Muscle of leg (tissue), 11 donors: ENCODE measurements around the gene SLC4A4. TPM values are rescaled to one million over a fixed set of nuclear protein-coding genes. Genes with fewer than 3 reads are reported as not detected.

Source experiments
- DNase-seq: peaks from one replicate; pipeline ENCODE4 v3.0.0; 2013
- H3K27ac ChIP-seq: one replicate; pipeline ENCODE4 v1.5.1; 2013; ENCODE audit warnings: mild to moderate bottlenecking, low read length, control low read depth
- H3K27me3 ChIP-seq: one replicate; pipeline ENCODE4 v1.6.1; 2013; ENCODE audit warnings: low read length; ENCODE audit not compliant: control insufficient read depth, insufficient read depth
- H3K36me3 ChIP-seq: one replicate; pipeline ENCODE4 v1.6.1; 2013; ENCODE audit warnings: low read length; ENCODE audit not compliant: control insufficient read depth, insufficient read depth
- H3K4me1 ChIP-seq: one replicate; pipeline ENCODE4 v1.6.1; 2013; ENCODE audit warnings: low read length; ENCODE audit not compliant: control insufficient read depth, insufficient read depth
- H3K4me3 ChIP-seq: one replicate; pipeline ENCODE4 v1.5.1; 2013; ENCODE audit warnings: low read length, control low read depth
- H3K9me3 ChIP-seq: replicated peaks from 2 replicates; pipeline ENCODE4 v1.6.1; 2013; ENCODE audit warnings: low read depth, low read length; ENCODE audit not compliant: control insufficient read depth
- WGBS: methylation state at CpG from one replicate; pipeline ENCODE4 v1.1.5; 2013; ENCODE audit warnings: missing lambda C conversion rate; ENCODE audit not compliant: insufficient coverage; 5-methylcytosine and 5-hydroxymethylcytosine counted together
- polyA plus RNA-seq, 8 donors: library from polyadenylated mRNA; unstranded; fragments of 120-200 nt; gene quantifications; one replicate each; pipeline versions ENCODE4 v1.2.1 to v1.2.3, GENCODE V29; 2013; ENCODE audit warnings: inconsistent platforms in 1 of 8, low replicate concordance in 1 of 8; ENCODE audit not compliant: insufficient read length in 8 of 8, insufficient read depth in 1 of 8
- total RNA-seq: library from RNA; stranded (reverse); fragments of 120-200 nt; gene quantifications from one replicate; pipeline ENCODE4 v1.2.4, GENCODE V29; 2013

SLC4A4 gene
- total and polyA plus RNA-seq, 9 donors = 6.7 to 14.9 (median 10.1) TPM

DNA sequence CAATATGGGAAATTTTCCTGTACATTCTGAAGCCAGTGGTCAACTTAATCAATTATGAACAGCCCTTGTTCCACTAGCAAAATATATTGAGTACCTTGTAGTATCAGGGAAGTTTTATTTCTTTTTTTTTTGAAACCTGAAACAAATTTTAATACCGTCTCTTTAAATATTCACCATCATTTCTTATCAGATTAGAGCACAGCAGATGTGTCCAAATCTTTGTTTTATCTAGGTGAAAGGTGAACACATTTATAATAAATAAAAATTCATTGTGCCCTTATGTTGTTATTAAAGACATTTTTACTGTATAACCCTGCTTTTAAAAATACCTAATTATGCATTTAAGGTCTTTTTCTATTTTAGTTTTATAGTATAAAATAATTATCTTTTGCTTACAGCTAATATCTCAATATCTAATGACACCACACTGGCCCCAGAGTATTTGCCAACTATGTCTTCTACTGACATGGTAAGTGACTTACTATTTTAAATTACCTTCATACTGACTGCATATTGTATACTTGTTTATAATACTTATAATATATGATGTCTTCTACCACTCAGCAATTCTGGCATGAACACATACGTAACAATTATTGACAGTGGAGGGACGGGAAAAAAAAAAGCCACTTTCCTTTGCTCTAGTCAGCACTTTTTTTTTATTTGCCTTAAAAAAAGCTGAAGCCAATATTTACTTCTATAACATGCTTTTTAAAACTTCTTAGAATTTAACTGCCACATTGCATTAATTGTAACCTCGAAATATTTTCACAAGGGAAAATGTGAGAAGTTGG is 147.9 kb downstream of the SLC4A4 start:
- DNase-seq = no peak
- no peak overlapping the region for H3K27ac ChIP-seq
- no CpG with 5 or more reads among the region's 4 CpGs for WGBS
- no peak overlapping the region for H3K4me3 ChIP-seq
- no peaks in the 10 kb centered on the region for H3K27me3 ChIP-seq
- no peaks in the 10 kb centered on the region for H3K36me3 ChIP-seq
- H3K4me1 ChIP-seq = no peaks in the 10 kb centered on the region
- no peaks in the 10 kb centered on the region for H3K9me3 ChIP-seq

DNA sequence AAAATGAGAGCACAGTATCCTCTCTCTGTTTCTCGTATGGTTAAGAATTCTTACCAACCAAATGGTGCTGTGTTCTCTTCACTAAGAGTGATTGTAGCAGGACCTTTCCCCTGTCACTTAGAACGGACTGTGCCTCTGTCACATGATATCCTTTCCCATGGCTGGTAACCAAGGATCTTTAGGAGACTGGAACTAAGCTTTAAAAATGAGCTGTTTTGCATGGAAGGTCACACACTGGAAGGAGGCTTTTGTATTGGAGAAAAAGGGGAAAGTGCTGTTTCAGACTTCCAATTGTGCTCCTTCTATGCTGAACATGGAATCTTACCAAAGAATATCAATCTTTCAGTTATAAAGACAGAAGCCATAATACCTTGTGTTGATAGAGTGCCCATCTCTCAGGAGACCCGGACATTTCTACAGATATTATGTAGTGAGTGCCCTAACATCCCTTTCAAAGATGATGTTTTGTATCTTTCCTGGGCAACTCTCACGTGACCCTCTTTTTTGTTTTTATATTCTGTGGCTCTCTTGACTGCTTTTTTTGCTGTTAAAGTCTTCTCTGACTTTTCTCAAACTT is 148.6 kb downstream of the SLC4A4 start:
- no peak overlapping the region for H3K4me3 ChIP-seq
- H3K4me1 ChIP-seq = no peaks in the 10 kb centered on the region
- no CpG with 5 or more reads among the region's 4 CpGs for WGBS
- peak; percentile 38 for DNase-seq
- H3K27ac ChIP-seq = no peak overlapping the region
- H3K9me3 ChIP-seq = no peaks in the 10 kb centered on the region
- H3K36me3 ChIP-seq = no peaks in the 10 kb centered on the region
- H3K27me3 ChIP-seq = no peaks in the 10 kb centered on the region

DNA sequence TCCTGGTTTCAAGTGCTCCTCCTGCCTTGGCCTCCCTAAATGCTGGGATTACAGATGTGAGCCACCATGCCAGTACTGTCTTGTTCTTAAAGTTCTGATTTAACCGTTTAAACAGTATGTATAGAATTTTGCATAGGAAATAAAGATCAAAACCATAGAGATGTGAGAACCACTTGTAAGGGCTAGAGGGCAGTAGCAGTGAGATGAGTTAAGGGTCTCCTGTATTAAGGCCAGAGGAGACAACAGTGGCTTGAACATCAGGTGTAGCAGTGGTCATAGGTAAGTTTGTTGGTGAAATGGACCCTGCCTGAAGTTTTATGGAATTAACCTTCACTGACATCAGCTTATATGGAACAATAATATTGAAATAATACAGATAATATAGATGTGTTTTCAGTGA is 155.7 kb downstream of the SLC4A4 start:
- H3K4me1 ChIP-seq = no peaks in the 10 kb centered on the region
- no peak for DNase-seq
- no peaks in the 10 kb centered on the region for H3K27me3 ChIP-seq
- no peak overlapping the region for H3K27ac ChIP-seq
- H3K36me3 ChIP-seq = no peaks in the 10 kb centered on the region
- no peaks in the 10 kb centered on the region for H3K9me3 ChIP-seq
- H3K4me3 ChIP-seq = no peak overlapping the region
- WGBS = 86% methylated on average over 1 of the region's 1 CpG

DNA sequence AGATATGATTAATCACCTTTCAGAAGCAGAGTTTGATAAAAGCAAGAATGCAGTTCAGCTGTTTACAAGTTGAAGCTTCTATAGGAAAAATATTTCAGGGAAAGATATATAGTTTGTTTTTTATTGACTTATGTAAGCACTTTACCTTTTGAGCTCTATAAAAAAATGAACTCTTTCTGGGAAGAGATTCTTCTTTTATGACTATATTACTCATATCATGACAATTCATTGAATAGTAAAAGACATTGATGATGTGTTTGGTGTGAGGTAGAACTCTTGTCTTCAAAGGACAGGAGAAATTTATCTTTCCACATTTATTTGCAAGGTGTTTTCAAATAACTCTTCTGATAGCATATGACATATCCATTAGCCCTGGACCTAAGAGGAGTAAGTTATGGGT is 156.6 kb downstream of the SLC4A4 start:
- no peaks in the 10 kb centered on the region for H3K27me3 ChIP-seq

DNA sequence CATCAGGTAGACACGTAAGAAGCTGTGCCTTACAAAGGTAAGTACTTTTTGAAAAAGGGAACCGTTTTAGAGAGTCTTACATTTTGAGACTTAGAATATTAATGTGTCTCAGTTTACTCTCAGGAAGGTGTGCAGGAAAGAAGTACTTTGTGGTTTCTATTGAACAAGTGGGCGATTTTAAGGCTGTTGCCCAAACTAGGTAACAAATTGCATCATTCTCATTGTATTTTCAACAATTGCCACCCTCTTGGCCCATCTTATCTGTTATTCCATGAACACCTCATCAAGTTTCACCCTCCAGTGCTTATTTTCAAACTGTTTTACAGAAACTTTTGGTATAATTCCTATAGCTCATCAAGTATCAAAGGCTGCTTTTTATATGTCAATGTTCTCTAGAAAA is 158.3 kb downstream of the SLC4A4 start:
- no peaks in the 10 kb centered on the region for H3K36me3 ChIP-seq
- no peak for DNase-seq
- H3K4me1 ChIP-seq = no peaks in the 10 kb centered on the region
- H3K27me3 ChIP-seq = no peaks in the 10 kb centered on the region
- no peak overlapping the region for H3K27ac ChIP-seq
- H3K9me3 ChIP-seq = no peaks in the 10 kb centered on the region
- no peak overlapping the region for H3K4me3 ChIP-seq
- WGBS = no CpG with 5 or more reads among the region's 3 CpGs

More for the DNA sequence above, 156.6 kb downstream of the SLC4A4 start:
- Histone ChIP-seq H3K4me3 (no peak overlapping the region), H3K27ac (no peak overlapping the region), H3K36me3 (no peaks in the 10 kb centered on the region), H3K4me1 (no peaks in the 10 kb centered on the region), H3K9me3 (no peaks in the 10 kb centered on the region)
- no peak for DNase-seq

DNA sequence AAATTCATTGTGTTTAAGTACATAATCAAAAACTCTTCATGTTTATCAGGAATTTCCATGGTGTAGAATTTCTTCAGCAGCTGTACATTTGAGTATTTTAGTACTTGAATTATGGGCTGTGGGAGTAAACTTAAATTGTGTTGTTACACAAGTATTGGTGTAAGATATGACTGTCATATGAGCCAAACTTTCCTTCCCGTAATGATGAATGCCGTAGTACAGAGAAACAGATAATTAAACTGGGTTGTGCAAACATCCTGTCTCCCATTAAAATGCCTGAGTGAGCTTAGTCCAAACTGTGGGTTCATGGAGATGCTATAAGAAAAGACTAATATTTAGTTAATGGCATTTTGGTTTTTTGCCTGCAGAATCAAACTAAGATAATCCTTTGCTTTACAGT is 159.2 kb downstream of the SLC4A4 start:
- Histone ChIP-seq H3K4me1 (no peaks in the 10 kb centered on the region), H3K36me3 (no peaks in the 10 kb centered on the region), H3K27me3 (no peaks in the 10 kb centered on the region), H3K27ac (no peak overlapping the region), H3K4me3 (no peak overlapping the region), H3K9me3 (no peaks in the 10 kb centered on the region)
- DNase-seq = no peak
- WGBS = 35% methylated on average over 2 of the region's 2 CpGs

DNA sequence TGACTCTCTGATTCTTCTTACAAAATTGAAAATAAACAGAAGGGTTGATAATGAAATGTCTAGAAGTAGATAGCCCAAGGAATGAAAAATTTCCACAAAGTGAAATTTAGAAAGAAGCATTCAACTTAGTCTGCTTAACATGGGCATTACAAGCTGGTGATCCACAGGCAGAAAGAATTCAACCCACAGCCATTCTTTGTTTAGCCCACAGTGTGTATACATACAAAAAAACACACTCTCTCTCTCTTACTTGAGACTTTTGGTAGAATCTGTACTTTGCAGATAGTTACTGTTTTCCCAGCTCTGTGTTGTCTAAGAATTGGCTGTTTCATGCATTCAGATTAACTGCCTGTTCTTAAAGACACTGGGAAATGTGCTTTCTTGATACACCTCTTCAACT is 159.8 kb downstream of the SLC4A4 start:
- Histone ChIP-seq H3K9me3 (no peaks in the 10 kb centered on the region), H3K36me3 (no peaks in the 10 kb centered on the region), H3K27ac (no peak overlapping the region), H3K27me3 (no peaks in the 10 kb centered on the region), H3K4me3 (no peak overlapping the region), H3K4me1 (no peaks in the 10 kb centered on the region)
- DNase-seq = no peak

DNA sequence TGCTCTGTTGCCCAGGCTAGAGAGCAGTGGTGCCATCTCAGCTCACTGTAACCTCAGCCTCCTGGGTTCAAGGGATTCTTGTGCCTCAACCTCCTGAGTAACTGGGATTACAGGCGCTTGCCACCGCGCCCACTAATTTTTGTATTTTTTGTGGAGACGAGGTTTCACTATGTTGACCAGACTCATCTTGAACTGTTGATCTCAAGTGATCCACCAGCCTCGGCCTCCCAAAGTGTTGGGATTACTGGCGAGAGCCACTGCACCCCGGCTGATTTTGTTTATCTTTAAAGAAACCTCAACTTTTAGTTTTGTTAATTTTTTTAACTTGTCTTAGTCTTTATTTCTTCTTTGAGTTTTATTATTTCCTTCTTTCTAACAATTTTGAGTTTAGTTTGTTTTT is 163.2 kb downstream of the SLC4A4 start:
- H3K4me3 ChIP-seq = no peak overlapping the region
- H3K27me3 ChIP-seq = no peaks in the 10 kb centered on the region
- 94% methylated on average over 3 of the region's 7 CpGs for WGBS
- no peak for DNase-seq
- H3K9me3 ChIP-seq = no peaks in the 10 kb centered on the region
- H3K4me1 ChIP-seq = no peaks in the 10 kb centered on the region
- H3K36me3 ChIP-seq = no peaks in the 10 kb centered on the region
- no peak overlapping the region for H3K27ac ChIP-seq

DNA sequence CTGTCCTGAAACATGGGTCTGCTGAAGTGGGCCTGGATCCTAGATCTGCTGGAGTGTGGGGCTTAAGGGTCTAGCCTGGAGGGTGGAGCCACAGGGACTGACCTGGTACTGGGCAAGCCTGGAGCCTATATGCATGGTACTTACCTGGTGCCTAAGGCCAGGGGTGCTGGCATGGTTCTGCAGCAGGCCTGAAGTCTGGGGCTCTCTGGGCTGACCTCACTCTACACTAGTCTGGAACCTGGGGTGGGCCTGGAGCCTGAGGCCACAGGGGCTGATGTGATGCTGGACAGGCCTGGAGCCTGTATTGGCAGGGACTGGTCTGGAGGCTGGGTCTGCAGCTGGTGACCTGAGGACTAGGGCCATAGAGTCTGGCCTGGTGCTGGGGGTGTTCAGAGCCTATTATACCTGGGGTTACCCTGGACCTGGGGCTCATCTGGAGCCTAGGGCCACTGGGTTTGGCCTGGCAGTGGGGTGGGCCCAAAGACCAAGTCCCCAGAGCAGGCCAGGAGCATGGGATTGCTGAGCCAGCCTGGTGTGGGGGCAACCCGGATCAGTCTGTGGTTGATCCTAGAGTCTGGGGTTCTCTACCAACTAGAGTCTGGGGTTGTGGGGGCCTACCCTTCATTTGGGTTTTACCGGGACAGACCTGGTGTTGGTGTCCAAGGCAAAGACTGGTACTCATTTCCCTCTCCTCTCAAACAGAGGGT is 179.6 kb downstream of the SLC4A4 start:
- Histone ChIP-seq H3K27ac (no peak overlapping the region), H3K9me3 (peaks cover 2% of the 10 kb centered on the region), H3K36me3 (no peaks in the 10 kb centered on the region), H3K4me1 (no peaks in the 10 kb centered on the region), H3K4me3 (no peak overlapping the region), H3K27me3 (no peaks in the 10 kb centered on the region)
- WGBS = no CpG with 5 or more reads among the region's 2 CpGs
- no peak for DNase-seq

DNA sequence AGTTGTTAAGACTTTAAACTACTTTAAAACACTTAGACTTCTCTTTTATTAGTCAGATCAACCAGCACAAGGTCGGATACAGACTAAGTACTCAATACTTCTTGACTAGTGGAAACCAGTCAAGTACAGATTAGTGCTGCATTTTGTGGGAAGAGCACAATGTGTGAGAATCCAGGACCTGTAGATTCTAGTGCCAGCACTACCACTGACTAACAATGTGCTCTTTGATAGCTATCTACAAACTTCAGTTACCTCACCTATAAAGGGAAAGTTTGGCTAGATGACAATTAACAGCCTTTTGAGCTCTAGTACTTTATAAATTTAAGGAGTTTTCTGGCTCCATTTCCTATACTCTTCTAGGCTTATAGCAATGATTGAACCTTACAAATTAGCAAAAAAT is 181.5 kb downstream of the SLC4A4 start:
- no peaks in the 10 kb centered on the region for H3K27me3 ChIP-seq
- no peak for DNase-seq
- H3K4me1 ChIP-seq = no peaks in the 10 kb centered on the region
- WGBS = no CpG with 5 or more reads among the region's 1 CpG
- no peak overlapping the region for H3K27ac ChIP-seq
- H3K4me3 ChIP-seq = no peak overlapping the region
- peaks cover 2% of the 10 kb centered on the region for H3K9me3 ChIP-seq
- H3K36me3 ChIP-seq = no peaks in the 10 kb centered on the region
